HG02610 (cell line): ENCODE data around the gene CA9.
A peak's percentile ranks its signal among the peaks of the same experiment; 100 is the strongest.
"Not testable (repeated sequence)": the region's sequence is repeated elsewhere in the genome, so short reads cannot be mapped to it uniquely, and the experiment has no call there.

Experiments used
- ATAC-seq: cut with Tn5 transposase; IDR thresholded peaks from one replicate; pipeline ENCODE4 v1.9.1; 2021; ENCODE audit warnings: mild to moderate bottlenecking, moderate library complexity; ENCODE audit not compliant: unreplicated experiment

Gene CA9

GRCh38 chr9:35673132-35674024 is at the start of gene CA9:
Gene CA9 (plus strand): TSS chr9:35673928. CDS start chr9:35673960, 32 bp downstream.
- no peak for ATAC-seq

- no peak for ATAC-seq
Measured at GRCh38 chr9:35627575-35627974, 46.2 kb upstream of the CA9 start.

GRCh38 chr9:35628389-35628991 is 45.2 kb upstream of the CA9 start:
- no peak for ATAC-seq

- no peak for ATAC-seq
Measured at GRCh38 chr9:35629597-35629996, 44.1 kb upstream of the CA9 start.

GRCh38 chr9:35635730-35636129 is 38.0 kb upstream of the CA9 start:
- ATAC-seq, result no peak

- no peak for ATAC-seq
Measured at GRCh38 chr9:35636135-35636876, 37.4 kb upstream of the CA9 start.

GRCh38 chr9:35636877-35637246 is 36.9 kb upstream of the CA9 start:
- not testable (repeated sequence) for ATAC-seq

- not testable (repeated sequence) for ATAC-seq
Measured at GRCh38 chr9:35637427-35637955, 36.2 kb upstream of the CA9 start.

- ATAC-seq, result not testable (repeated sequence)
Measured at GRCh38 chr9:35638751-35639150, 35.0 kb upstream of the CA9 start.

GRCh38 chr9:35639225-35639624 is 34.5 kb upstream of the CA9 start:
- not testable (repeated sequence) for ATAC-seq

- ATAC-seq, result no peak
Measured at GRCh38 chr9:35639631-35640030, 34.1 kb upstream of the CA9 start.

- not testable (repeated sequence) for ATAC-seq
Measured at GRCh38 chr9:35640431-35640830, 33.3 kb upstream of the CA9 start.

- ATAC-seq, result not testable (repeated sequence)
Measured at GRCh38 chr9:35641478-35641877, 32.2 kb upstream of the CA9 start.

- ATAC-seq, result no peak
Measured at GRCh38 chr9:35643046-35643445, 30.7 kb upstream of the CA9 start.

- not testable (repeated sequence) for ATAC-seq
Measured at GRCh38 chr9:35645736-35646135, 28.0 kb upstream of the CA9 start.

- ATAC-seq, result peak; percentile 10
Measured at GRCh38 chr9:35646153-35646532, 27.6 kb upstream of the CA9 start.

GRCh38 chr9:35646533-35647265 is 27.0 kb upstream of the CA9 start:
- ATAC-seq, result peak; percentile 82

- no peak for ATAC-seq
Measured at GRCh38 chr9:35649431-35650340, 24.0 kb upstream of the CA9 start.

- no peak for ATAC-seq
Measured at GRCh38 chr9:35650341-35651158, 23.2 kb upstream of the CA9 start, which contains the start of gene SIT1. Gene SIT1 (minus strand): TSS chr9:35650931. CDS start chr9:35650853, 78 bp downstream.
